H9 (cell line): Measurements from ENCODE around the gene BHLHE41. TPM values are rescaled to one million over a fixed set of nuclear protein-coding genes. Genes with fewer than 3 reads are reported as not detected.
A peak's percentile ranks its signal among the peaks of the same experiment; 100 is the strongest.

Experiments
- DNase-seq: peaks from one replicate; pipeline ENCODE4 v3.0.0-alpha.2; 2017
- H2AFZ ChIP-seq: one replicate; pipeline ENCODE4 v1.6.1; 2013; ENCODE audit warnings: mild to moderate bottlenecking, low read length, control low read depth, moderate library complexity
- H2AK5ac ChIP-seq: 2 replicates; pipeline ENCODE4 v1.6.1; 2013; ENCODE audit warnings: low read length, control low read depth, mixed read lengths; ENCODE audit not compliant: insufficient read length
- H2BK120ac ChIP-seq: one replicate; pipeline ENCODE4 v1.6.1; 2013; ENCODE audit warnings: low read depth, mild to moderate bottlenecking, low read length, control low read depth, inconsistent platforms; ENCODE audit not compliant: poor library complexity, severe bottlenecking
- H2BK12ac ChIP-seq: 2 replicates; pipeline ENCODE4 v1.6.1; 2013; ENCODE audit warnings: low read length, control low read depth, mixed read lengths, low read depth; ENCODE audit not compliant: insufficient read length
- H2BK15ac ChIP-seq: 2 replicates; pipeline ENCODE4 v1.6.1; 2013; ENCODE audit warnings: low read depth, low read length, control low read depth
- H2BK20ac ChIP-seq: one replicate; pipeline ENCODE4 v1.6.1; 2013; ENCODE audit warnings: low read depth, mild to moderate bottlenecking, low read length, control low read depth, inconsistent platforms; ENCODE audit not compliant: poor library complexity, severe bottlenecking
- H2BK5ac ChIP-seq: 2 replicates; pipeline ENCODE4 v1.6.1; 2013; ENCODE audit warnings: low read length, control low read depth, mixed read lengths; ENCODE audit not compliant: insufficient read length
- H3K14ac ChIP-seq: 2 replicates; pipeline ENCODE4 v1.6.1; 2013; ENCODE audit warnings: low read length, control low read depth; ENCODE audit not compliant: insufficient read depth
- H3K18ac ChIP-seq: 2 replicates; pipeline ENCODE4 v1.6.1; 2013; ENCODE audit warnings: low read depth, mild to moderate bottlenecking, mixed read lengths, low read length, control low read depth; ENCODE audit not compliant: insufficient read length
- H3K23ac ChIP-seq: 2 replicates; pipeline ENCODE4 v1.6.1; 2013; ENCODE audit warnings: low read length, control low read depth, mixed read lengths, low read depth; ENCODE audit not compliant: insufficient read length
- H3K23me2 ChIP-seq: 2 replicates; pipeline ENCODE4 v1.6.1; 2013; ENCODE audit warnings: low read depth, mild to moderate bottlenecking, mixed read lengths, low read length, control low read depth; ENCODE audit not compliant: insufficient read length, poor library complexity, severe bottlenecking
- H3K27ac ChIP-seq: 2 replicates; pipeline ENCODE4 v1.5.1; 2013; ENCODE audit warnings: low read length, control low read depth, mixed read lengths, low read depth; ENCODE audit not compliant: insufficient read length
- H3K27me3 ChIP-seq: 2 replicates; pipeline ENCODE4 v1.6.1; 2013; ENCODE audit warnings: low read length, control low read depth, inconsistent platforms; ENCODE audit not compliant: insufficient read depth
- H3K4ac ChIP-seq: 2 replicates; pipeline ENCODE4 v1.6.1; 2013; ENCODE audit warnings: low read depth, mild to moderate bottlenecking, control low read depth, inconsistent platforms, low read length, moderate library complexity
- H3K4me1 ChIP-seq: 2 replicates; pipeline ENCODE4 v1.6.1; 2013; ENCODE audit warnings: low read length, control low read depth, inconsistent platforms; ENCODE audit not compliant: insufficient read depth
- H3K4me2 ChIP-seq: 2 replicates; pipeline ENCODE4 v1.6.1; 2013; ENCODE audit warnings: low read length, control low read depth, mixed read lengths; ENCODE audit not compliant: insufficient read length, insufficient read depth
- H3K56ac ChIP-seq: 2 replicates; pipeline ENCODE4 v1.6.1; 2013; ENCODE audit warnings: low read depth, mild to moderate bottlenecking, mixed read lengths, low read length, control low read depth; ENCODE audit not compliant: insufficient read length
- H3K79me1 ChIP-seq: 2 replicates; pipeline ENCODE4 v1.6.1; 2013; ENCODE audit warnings: low read depth, mild to moderate bottlenecking, moderate library complexity, low read length, control low read depth, inconsistent platforms; ENCODE audit not compliant: insufficient read depth, poor library complexity, severe bottlenecking
- H3K79me2 ChIP-seq: 2 replicates; pipeline ENCODE4 v1.6.1; 2013; ENCODE audit warnings: low read length, control low read depth, inconsistent platforms; ENCODE audit not compliant: insufficient read depth
- H3K9ac ChIP-seq: 2 replicates; pipeline ENCODE4 v1.6.1; 2013; ENCODE audit warnings: low read length, control low read depth, mixed read lengths; ENCODE audit not compliant: insufficient read length; ENCODE audit errors: extremely low read depth
- H3K9me3 ChIP-seq: one replicate; pipeline ENCODE4 v1.6.1; 2013; ENCODE audit warnings: low read depth, low read length, inconsistent platforms; ENCODE audit not compliant: control insufficient read depth
- H3T11ph ChIP-seq: one replicate; pipeline ENCODE4 v1.6.1; 2013; ENCODE audit warnings: mild to moderate bottlenecking, low read length, control low read depth, inconsistent platforms
- H4K20me1 ChIP-seq: one replicate; pipeline ENCODE4 v1.6.1; 2013; ENCODE audit not compliant: control insufficient read depth, insufficient read length, insufficient read depth
- H4K5ac ChIP-seq: 2 replicates; pipeline ENCODE4 v1.6.1; 2013; ENCODE audit warnings: low read depth, mild to moderate bottlenecking, mixed read lengths, low read length, control low read depth; ENCODE audit not compliant: insufficient read length
- H4K8ac ChIP-seq: replicated peaks from 2 replicates; pipeline ENCODE4 v1.6.1; 2013; ENCODE audit warnings: low read length, control low read depth, mixed read lengths, low read depth; ENCODE audit not compliant: insufficient read length
- H4K91ac ChIP-seq: 2 replicates; pipeline ENCODE4 v1.6.1; 2013; ENCODE audit warnings: low read depth, mild to moderate bottlenecking, moderate library complexity, mixed read lengths, low read length, control low read depth; ENCODE audit not compliant: insufficient read length
- H3K27ac Mint-ChIP-seq, 3 experiments: 2 replicates in 2 of 3; 3 replicates in 1 of 3; pipeline ENCODE4 v1.8.0; 2020 to 2021; ENCODE audit warnings: mixed read lengths in 3 of 3, mild to moderate bottlenecking in 1 of 3, moderate library complexity in 1 of 3
- H3K27me3 Mint-ChIP-seq: 2 replicates; pipeline ENCODE4 v1.8.0; 2021; ENCODE audit warnings: low read depth, mild to moderate bottlenecking, moderate library complexity, mixed read lengths
- H3K36me3 Mint-ChIP-seq, 3 experiments: 2 replicates in 2 of 3; 3 replicates in 1 of 3; pipeline ENCODE4 v1.8.0; 2020 to 2021; ENCODE audit warnings: low read depth in 3 of 3, mixed read lengths in 3 of 3; ENCODE audit not compliant: insufficient read depth in 1 of 3
- H3K4me1 Mint-ChIP-seq, 2 experiments: 2 replicates each; pipeline ENCODE4 v1.8.0; 2020; ENCODE audit warnings: mixed read lengths in 2 of 2
- H3K4me3 Mint-ChIP-seq, 2 experiments: 2 replicates in 1 of 2; 3 replicates in 1 of 2; pipeline ENCODE4 v1.8.0; 2020 to 2021; ENCODE audit warnings: mild to moderate bottlenecking in 2 of 2, mixed read lengths in 2 of 2, moderate library complexity in 1 of 2
- H3K9me3 Mint-ChIP-seq, 2 experiments: 2 replicates in 1 of 2; 3 replicates in 1 of 2; pipeline ENCODE4 v1.8.0; 2020; ENCODE audit warnings: mild to moderate bottlenecking in 2 of 2, mixed read lengths in 2 of 2, moderate library complexity in 1 of 2
- CTCF ChIP-seq: fragments of 200-600 bp; sonication (generic); conservative IDR thresholded peaks from 3 replicates; pipeline ENCODE4 v1.8.0; 2021; ENCODE audit warnings: antibody characterized with exemption, mild to moderate bottlenecking
- WGBS: extraction: QIAGEN DNeasy Blood & Tissue Kit; methylation state at CpG from one replicate; pipeline ENCODE4 v1.1.7; 2013; ENCODE audit warnings: missing lambda C conversion rate, low lambda C conversion rate, mixed read lengths; ENCODE audit not compliant: insufficient read length; ENCODE audit errors: extremely low coverage; 5-methylcytosine and 5-hydroxymethylcytosine counted together
- total RNA-seq: library from RNA; stranded (reverse); gene quantifications from 2 replicates; pipeline ENCODE4 v1.2.1, GENCODE V29; 2021

BHLHE41 gene
- total RNA-seq, 1 experiment from 2014 or later: 0.33 TPM

DNA sequence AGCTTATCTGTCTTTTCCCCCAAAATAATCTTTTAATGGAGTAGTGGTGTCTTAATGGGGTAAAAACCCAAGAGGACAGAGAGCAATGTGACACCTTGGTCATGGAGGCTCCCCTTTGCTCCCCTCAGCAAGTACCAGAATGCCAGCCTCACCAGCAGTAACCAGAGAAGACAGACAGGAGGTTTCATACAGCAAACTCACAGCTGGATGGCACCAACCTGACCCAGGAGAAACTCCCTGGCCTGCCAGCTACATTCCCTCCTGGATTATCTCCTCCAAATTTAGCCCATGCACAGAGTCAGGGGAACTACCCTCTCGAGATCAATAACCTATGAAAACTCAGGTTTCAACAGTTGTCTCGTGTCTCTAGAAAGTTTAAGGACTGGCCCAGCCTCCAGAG is 15.9 kb downstream of the BHLHE41 start:
- H3K27ac ChIP-seq: no peak overlapping the region
- Mint-ChIP-seq H3K27me3 (peaks cover 30% of the 10 kb centered on the region), H3K27ac (peak overlapping the region in 1 of 3 experiments; percentile 19; a peak in 1 of 7 replicates), H3K9me3 (no peaks in the 10 kb centered on the region), H3K4me3 (no peak overlapping the region), H3K36me3 (no peaks in the 10 kb centered on the region; a peak in 1 of 7 replicates), H3K4me1 (peaks cover 36 to 47% of the 10 kb centered on the region in 2 experiments)
- peaks cover 4% of the 10 kb centered on the region; the same call in 1 of the 2 replicates for H3K4me1 ChIP-seq
- H4K20me1 ChIP-seq: no peaks in the 10 kb centered on the region
- H2BK5ac ChIP-seq: no peak overlapping the region
- no peaks in the 10 kb centered on the region for H3K79me1 ChIP-seq
- WGBS: no CpG with 5 or more reads among the region's 2 CpGs
- no peak overlapping the region for H2BK15ac ChIP-seq
- no peak overlapping the region for H2BK20ac ChIP-seq
- no peak overlapping the region for H4K8ac ChIP-seq
- H4K91ac ChIP-seq: no peak overlapping the region
- H3K9ac ChIP-seq: no peak overlapping the region
- H4K5ac ChIP-seq: no peak overlapping the region
- no peak overlapping the region for H3K4me2 ChIP-seq
- no peak overlapping the region for H3K56ac ChIP-seq
- no peak overlapping the region for H3K23ac ChIP-seq
- peaks cover 2% of the 10 kb centered on the region; the same call in 1 of the 2 replicates for H3K27me3 ChIP-seq
- no peak overlapping the region for H3K18ac ChIP-seq
- no peak for DNase-seq
- H3K79me2 ChIP-seq: no peaks in the 10 kb centered on the region
- H2AK5ac ChIP-seq: no peak overlapping the region
- no peak overlapping the region for H2AFZ ChIP-seq
- peaks cover 2% of the 10 kb centered on the region for H3K23me2 ChIP-seq
- H3K14ac ChIP-seq: no peak overlapping the region; the same call in 1 of the 2 replicates
- H3T11ph ChIP-seq: no peak overlapping the region
- no peak overlapping the region for H3K4ac ChIP-seq
- H2BK120ac ChIP-seq: no peak overlapping the region
- no peak for TF ChIP-seq CTCF
- H2BK12ac ChIP-seq: no peak overlapping the region
- H3K9me3 ChIP-seq: no peaks in the 10 kb centered on the region
